ENCODE results near the gene CBL.
A peak's percentile ranks its signal among the peaks of the same experiment; 100 is the strongest.
"Not testable (repeated sequence)": the region's sequence is repeated elsewhere in the genome, so short reads cannot be mapped to it uniquely, and the experiment has no call there.

CBL gene

GRCh38 chr11:119185981-119186634 lies 20.0 kb upstream of the CBL start:
- DNase-seq = no peak

DNA sequence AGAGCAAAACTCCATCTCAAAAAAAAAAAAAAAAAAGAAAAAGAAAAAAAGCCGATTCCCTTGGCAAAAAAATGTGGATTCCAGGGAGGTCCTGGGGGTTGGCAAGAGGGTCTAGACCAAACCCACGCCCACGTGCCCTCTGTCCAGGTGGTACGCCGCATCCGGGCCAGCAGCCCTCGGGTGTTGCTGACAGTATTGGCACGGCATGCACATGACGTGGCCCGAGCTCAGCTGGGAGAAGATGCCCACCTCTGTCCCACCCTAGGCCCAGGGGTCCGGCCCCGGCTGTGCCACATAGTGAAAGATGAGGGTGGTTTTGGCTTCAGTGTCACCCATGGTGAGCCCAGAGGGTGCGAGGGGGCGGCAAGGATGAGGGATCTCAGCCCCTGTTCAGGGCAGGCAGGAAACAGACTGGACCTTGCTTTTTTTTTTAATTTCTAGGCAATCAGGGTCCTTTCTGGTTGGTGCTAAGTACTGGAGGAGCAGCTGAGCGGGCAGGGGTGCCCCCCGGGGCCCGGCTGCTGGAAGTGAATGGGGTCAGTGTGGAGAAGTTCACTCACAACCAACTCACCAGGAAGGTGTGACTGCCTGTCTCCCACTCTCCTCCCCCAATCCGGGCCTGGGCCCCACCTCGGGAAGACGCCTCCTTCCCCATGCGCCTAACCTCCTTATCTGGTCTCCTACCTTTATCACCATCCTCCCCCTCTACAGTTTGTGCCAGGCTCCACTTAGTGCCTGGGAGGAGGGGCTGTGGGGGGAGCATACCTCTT lies 18.8 kb upstream of the CBL start:
- no peak for DNase-seq

DNA sequence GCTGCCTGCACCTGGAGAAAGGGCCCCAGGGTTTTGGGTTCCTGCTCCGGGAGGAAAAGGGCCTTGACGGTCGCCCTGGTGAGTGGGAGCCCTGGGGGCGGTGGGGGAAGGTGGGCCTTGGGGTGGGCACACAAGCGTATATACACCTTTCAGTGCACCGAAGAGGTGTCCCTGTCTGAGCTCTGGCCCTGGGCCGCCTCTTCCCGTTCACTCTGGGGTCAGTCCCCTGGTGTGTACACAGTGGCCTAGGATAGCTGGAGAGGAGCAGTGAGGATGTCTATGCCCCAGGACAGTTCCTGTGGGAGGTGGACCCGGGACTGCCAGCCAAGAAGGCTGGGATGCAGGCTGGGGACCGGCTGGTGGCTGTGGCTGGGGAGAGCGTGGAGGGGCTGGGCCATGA lies 18.1 kb upstream of the CBL start:
- no peak for DNase-seq

DNA sequence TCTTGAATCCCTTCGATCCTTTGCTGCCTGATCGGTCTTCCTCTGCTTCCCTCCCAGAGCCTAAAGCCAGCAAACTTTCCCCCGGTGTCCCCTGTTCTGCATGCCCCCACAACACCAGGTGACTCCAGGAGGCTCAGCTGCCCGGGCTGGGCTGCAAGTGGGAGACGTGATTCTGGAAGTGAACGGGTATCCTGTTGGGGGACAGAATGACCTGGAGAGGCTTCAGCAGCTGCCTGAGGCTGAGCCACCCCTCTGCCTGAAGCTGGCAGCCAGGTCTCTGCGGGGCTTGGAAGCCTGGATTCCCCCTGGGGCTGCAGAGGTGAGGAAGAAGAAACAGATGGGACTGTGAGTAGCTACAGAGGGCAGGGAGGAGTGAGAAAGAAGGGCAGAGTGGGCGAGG lies 17.3 kb upstream of the CBL start:
- no peak for DNase-seq

- no peak for DNase-seq
Measured at GRCh38 chr11:119189393-119189792, 16.7 kb upstream of the CBL start.

- no peak for DNase-seq
Measured at GRCh38 chr11:119190531-119190930, 15.6 kb upstream of the CBL start.

DNA sequence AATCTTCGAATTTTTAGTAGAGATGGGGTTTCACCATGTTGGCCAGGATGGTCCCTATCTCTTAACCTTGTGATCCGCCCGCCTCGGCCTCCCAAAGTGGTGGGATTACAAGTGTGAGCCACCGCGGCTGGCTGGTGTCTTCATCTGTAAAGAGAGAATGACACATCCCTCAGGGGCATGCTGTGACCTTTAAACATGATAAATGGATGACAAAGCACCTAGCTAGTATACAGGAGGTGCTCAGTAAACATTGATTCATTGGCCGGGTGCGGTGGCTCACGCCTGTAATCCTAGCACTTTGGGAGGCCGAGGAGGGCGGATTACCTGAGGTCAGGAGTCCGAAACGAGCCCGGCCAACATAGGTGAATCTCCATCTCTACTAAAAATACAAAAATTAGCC lies 14.9 kb upstream of the CBL start:
- not testable (repeated sequence) for DNase-seq

GRCh38 chr11:119192111-119192510 lies 14.0 kb upstream of the CBL start:
- no peak for DNase-seq

DNA sequence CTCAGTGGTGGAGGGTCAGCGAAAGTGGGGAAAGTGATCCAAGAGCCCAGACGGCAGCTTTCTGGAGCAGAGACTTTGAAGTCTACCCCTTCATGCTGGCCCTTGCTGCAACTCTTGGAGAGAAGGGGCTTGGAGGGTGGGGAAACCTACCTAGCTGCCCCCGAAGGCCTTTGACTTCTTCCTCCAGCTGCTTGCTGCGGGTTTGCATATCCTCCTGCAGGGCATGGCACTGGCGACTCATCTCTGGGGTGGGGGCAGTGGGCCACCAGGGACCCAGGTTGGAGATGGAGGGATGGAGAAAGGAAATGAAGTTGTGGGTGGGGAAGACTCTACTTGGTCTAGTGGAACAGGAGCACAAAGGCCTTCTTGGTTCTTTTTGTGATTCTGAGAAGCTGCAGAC lies 13.1 kb upstream of the CBL start:
- DNase-seq = no peak

DNA sequence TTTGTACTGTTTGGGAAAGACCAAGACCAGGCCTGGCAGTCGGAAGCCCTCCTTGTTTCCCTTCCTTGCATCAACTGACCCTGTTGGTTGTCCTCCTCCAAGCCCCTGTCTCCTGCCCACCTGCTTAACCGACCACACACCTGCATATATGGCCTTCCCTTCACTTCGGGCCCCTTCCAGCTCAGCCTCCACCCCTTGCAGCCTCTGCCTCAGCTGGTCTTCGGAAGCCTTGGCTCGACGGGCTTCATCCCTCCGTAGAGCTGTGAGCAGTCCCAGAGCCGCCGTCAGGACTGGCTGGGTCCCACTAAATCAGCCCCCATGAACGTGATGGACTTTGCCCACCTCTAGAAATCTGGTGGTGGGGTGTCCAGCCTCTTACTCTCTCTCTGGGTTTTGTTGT lies 12.5 kb upstream of the CBL start:
- no peak for DNase-seq

DNA sequence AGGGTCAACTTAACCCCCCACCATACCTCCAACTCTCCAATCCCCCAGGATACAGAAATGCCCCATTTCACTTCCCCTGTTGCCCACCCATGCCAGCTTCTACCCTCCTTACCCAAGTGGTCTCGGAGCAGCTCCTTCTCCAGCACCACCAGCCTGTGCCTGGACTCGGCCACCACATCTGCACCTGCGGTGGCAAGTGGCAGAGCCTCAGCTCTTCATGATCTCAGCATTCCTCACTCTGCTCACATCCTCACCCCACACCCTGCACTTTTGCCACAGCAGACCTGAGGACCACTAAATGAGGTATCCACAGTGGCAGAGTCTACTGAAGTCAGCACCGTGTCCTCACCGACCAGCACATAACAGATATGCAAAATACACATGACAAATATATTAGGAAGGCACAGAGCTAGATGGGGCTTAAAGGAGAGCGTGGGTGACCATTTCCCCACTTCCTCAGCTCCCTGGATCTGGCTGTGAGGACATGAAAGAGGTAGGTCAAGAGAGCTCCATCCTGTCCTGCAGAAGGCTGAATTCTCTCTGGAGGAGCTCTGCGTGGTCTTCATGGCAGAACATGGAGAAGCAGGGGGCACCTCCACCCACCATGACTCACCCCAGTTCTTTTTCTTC lies 11.2 kb upstream of the CBL start:
- DNase-seq = no peak

DNA sequence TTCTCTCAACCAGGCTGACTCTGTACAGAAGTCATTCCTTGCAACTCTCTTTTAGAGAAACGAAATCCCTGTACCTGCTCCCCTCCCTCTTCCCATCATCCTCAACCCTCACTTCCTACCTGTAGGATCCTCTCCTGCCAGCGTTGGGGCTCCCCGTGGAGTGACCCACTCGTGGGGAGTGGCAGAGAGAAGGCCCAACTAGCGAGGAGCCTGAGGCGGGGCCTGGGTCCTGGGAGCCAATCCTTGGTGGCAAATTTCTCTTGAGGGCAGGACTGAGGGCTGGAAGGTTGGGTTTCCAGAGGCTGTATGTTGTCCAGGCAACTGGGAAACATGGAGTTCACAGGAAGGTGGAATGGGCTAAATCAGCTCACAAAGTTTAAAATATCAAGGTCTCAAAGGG lies 10.5 kb upstream of the CBL start:
- no peak for DNase-seq

GRCh38 chr11:119196833-119197483 lies 9.2 kb upstream of the CBL start:
- DNase-seq = peak; percentile 36

- DNase-seq = no peak
Measured at GRCh38 chr11:119198925-119199324, 7.2 kb upstream of the CBL start.

- not testable (repeated sequence) for DNase-seq
Measured at GRCh38 chr11:119201236-119201635, 4.9 kb upstream of the CBL start.

DNA sequence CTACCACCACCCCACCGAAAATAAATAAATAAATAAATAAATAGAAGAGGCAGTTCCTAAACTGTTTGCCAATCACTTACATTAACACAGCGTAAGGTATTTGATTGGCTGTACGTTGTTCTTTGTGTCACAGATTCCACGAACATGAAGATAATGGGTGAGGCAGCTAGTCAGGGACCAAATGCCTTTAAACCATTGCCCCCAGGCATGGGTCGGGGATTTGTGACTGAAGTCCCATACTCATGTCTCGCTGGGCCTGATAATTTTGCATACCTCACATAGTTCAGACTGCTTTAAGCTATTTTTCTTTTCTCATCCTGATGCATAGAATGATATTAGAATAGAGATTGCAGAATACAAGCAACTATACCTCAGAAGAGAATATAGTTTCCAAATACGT lies 3.6 kb upstream of the CBL start:
- DNase-seq = no peak

GRCh38 chr11:119204066-119204465 lies 2.1 kb upstream of the CBL start:
- DNase-seq = no peak

DNA sequence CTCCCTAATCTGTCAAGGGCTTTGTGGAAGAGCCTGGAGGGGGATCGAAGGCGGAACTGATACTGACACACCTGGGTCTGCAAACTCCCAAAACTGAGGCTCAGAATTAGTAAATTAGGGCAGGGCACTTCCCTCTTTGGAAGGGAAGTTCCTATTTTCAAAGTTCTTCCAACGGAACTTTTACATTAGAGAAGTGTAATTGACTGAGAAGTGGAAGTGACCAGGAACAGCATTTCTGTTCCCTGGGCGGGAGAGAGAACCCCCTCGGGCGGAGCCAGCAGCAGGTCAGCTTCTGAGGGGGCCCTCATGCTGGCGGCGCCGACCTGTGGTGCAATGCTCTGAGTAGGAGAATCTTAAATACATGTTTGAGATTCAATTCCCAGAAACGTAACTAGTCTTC lies 1.1 kb upstream of the CBL start:
- no peak for DNase-seq

- peak; percentile 41 for DNase-seq
Measured at GRCh38 chr11:119206511-119207414, 624 bp downstream of the CBL start.

- DNase-seq = no peak
Measured at GRCh38 chr11:119207415-119207960, 1.3 kb downstream of the CBL start.

- no peak for DNase-seq
Measured at GRCh38 chr11:119209186-119209585, 3.0 kb downstream of the CBL start.

DNA sequence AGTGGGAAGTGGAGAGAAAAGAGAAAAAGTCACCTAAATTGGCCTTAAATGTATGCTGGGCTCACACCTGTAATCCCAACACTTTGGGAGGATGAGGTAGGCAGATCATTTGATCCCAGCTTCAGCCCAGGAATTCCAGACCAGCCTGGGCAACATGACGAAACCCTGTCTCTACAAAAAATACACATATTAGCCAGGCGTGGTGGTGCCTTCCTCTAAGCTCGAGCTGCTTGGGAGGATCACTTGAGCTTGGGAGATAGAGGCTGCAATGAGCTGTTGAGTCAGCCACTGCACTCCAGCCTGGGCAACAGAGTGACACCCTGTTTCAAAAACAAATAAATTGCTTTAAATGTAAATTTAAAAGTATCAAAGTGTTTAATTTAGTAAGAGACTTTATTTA lies 3.9 kb downstream of the CBL start:
- no peak for DNase-seq

Measured in effector CD8-positive, alpha-beta T cell (primary cell).